ENCODE data around the gene KIF2A. TPM values are rescaled to one million over a fixed set of nuclear protein-coding genes. Genes with fewer than 3 reads are reported as not detected.
A peak's percentile ranks its signal among the peaks of the same experiment; 100 is the strongest.

Gene KIF2A
- total and polyA plus RNA-seq, 9 of the 15 experiments (the other 6 are each of a cell fraction or from before 2014, with no cell fraction given): 42.6 to 126 (median 77.6) TPM

- TF ChIP-seq ATF3 (IDR thresholded peaks at IDR 0.05) (peak; percentile 80), ATF3 (CRISPR knock-in tag; conservative IDR thresholded peaks at IDR 0.05) (no peak), ZNF740 (CRISPR knock-in tag; IDR thresholded peaks at IDR 0.05) (no peak), ZNF740 (tag; IDR thresholded peaks at IDR 0.05) (0 out of 4 replicates have a peak, but pooled peaks of 1 of the 2 experiments have one; percentile 37), SMAD3 (CRISPR knock-in tag; conservative IDR thresholded peaks at IDR 0.05) (no peak), BRF1 (IDR thresholded peaks at IDR 0.05; ENCODE audit: borderline replicate concordance, extremely low read depth, insufficient read length) (no peak), HLTF (IDR thresholded peaks at IDR 0.05) (no peak), LCOR (CRISPR knock-in tag; IDR thresholded peaks at IDR 0.05) (no peak), ZZZ3 (IDR thresholded peaks at IDR 0.05) (0 out of 2 replicates have a peak, but pooled peaks have one; percentile 42), SRSF9 (IDR thresholded peaks at IDR 0.05; ENCODE audit: borderline replicate concordance, low read depth, low read length) (no peak), ZNF175 (CRISPR knock-in tag; IDR thresholded peaks at IDR 0.05; ENCODE audit: low read depth) (no peak), ZNF584 (CRISPR knock-in tag; IDR thresholded peaks at IDR 0.05; ENCODE audit: low read depth) (no peak), THRAP3 (IDR thresholded peaks at IDR 0.05; ENCODE audit: borderline replicate concordance) (0 out of 2 replicates have a peak, but pooled peaks have one; percentile 40), ZNF124 (CRISPR knock-in tag; IDR thresholded peaks at IDR 0.05) (no peak), ARID1B (IDR thresholded peaks at IDR 0.05) (peak; percentile 76), ZBTB40 (IDR thresholded peaks at IDR 0.05) (no peak), ZBTB40 (CRISPR knock-in tag; IDR thresholded peaks at IDR 0.05) (no peak), RBM17 (IDR thresholded peaks at IDR 0.05; ENCODE audit: borderline replicate concordance, low read depth, low read length) (no peak), SP1 (CRISPR knock-in tag; IDR thresholded peaks at IDR 0.05) (no peak), SMARCE1 (IDR thresholded peaks at IDR 0.05) (peak; percentile 46; the same call in 1 of the 2 replicates)
Observed at GRCh38 chr5:62376064-62376463, 70.1 kb downstream of the KIF2A start (continued).
